SKM-1 (cell line): Measurements from ENCODE around the gene CHN1.
A peak's percentile ranks its signal among the peaks of the same experiment; 100 is the strongest.

Experiments
- DNase-seq: peaks from one replicate; lab custom pipeline; 2025; ENCODE audit not compliant: unreplicated experiment; lab: John Stamatoyannopoulos, UW

CHN1 gene

DNA sequence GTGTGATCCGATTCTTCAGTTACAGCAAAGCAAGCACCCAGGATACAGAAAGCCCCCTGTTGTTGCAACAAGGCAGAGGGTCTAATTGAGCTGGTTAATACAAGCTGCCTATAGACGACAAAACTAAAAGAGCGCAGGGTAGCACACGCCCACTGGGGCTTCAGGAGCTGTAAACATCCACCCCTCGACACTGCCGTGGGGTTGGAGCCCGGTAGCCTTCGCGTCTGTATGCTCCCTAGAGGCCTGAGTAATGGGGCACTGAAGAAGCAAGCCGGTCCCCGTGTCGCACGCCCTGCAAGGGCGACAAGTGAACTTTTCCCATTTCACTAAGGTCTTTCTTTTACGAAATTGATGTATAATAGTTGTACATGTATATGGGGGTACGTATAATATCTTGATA is 216.2 kb downstream of the CHN1 start:
- DNase-seq, result no peak

DNA sequence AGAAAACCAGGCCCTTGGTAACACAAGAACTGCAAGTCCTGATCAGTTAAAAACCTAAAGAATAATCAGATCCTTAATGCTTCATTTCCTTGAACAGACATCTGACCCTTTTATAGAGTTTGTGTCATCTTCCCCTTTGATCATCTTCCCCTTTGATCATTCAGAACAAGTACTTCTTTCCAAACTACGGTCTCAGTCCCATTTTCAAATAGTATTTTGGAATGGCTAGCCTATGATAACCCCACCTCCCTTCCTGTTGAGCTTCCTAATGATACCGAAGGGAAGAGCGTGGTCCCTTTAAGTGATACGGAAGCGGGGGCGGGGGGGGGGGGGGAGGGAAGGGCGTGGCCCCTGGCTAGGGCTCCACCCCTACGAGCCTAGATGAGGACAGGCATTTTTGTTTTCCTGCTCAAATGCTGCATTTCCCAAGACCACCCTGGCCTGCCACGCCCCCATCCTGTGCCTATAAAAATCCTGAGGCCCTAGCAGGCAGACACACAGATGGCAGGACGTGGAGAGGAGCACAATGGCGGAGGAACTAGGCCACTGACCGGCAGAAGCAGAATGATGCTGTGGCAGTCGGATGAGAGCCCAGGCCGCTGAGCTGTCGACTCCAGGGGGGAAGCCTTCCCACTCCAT is 216.8 kb downstream of the CHN1 start:
- DNase-seq, result no peak

DNA sequence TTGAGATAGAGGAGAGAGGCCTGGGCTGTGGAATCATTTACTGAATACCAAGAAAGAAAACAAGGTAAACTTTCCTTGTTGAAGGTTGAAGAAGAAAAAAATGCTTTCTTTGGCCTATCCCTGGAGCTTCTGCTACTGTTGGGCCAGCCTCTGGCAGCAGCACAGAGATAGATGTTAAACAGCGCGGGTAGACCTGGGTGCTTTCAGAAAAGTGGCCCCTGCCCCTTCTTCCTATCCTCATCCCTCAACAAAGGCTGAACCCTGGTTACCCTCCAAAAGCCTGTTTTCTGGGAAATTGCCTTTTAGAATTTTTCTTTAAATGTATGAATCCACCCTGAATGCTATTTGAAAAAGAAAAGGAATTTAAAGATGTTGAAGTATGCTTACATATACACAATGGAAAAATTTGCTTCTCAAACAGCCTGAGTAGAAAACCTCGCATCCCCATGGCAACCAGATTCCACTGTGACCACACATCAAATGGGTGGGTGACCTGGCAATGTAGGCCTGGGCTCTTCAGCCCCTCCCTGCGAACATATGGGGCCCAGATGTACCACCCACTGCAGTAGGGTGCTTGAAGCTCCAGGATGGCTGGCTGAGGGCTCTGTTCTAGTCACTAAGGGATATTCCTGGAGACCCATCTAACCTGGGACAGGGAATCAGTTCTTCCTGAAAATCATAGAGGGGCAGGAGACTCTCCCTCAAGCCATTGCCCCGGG is 217.5 kb downstream of the CHN1 start:
- DNase-seq, result no peak

DNA sequence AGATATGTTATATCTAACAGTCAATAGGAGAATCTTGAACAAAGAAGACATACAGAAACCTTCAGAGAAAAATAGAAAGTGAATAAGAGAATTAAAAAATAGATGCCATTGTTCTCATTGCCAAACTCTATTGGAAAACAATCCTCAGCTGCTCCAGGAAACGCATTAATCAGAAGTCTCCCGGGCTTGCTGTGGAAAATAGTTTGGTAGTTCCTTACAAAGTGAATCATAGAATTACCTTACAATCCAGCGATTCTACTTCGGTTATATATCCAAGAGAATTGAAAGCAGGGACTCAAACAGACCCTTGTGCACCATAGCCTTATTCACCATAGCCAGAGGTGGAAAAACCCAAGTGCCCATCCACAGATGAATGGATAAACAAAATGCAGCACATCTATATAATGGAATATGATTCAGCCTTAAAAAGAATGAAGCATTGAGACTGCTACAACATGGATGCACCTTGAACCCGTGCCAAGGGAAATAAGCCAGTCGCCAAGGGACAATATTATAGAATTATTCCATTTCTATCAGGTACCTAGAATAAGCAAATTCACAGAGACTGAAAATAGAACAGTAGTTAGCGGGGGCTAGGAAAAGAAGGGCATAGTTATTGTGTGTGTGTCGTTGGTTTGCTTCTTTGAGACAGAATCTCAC is 219.0 kb downstream of the CHN1 start:
- no peak for DNase-seq

DNA sequence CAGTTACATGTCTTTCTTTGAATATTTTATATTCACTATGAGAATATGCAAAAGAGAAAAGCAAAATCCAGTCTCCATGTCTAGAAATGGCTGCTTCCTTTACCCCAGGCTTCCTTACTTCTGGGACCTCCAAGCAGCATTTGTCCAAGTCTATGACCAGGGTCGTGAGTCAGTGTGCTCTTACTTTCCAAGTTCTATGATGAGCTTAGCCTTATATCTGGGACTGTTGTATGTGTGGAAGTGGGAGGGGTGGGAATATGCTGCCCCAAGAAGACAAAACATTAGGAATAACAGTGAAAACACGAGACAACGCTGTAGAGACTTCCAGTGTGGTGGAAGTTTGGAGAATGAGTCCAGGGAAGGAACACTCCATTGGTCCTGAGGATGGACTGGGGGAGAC is 219.7 kb downstream of the CHN1 start:
- no peak for DNase-seq

DNA sequence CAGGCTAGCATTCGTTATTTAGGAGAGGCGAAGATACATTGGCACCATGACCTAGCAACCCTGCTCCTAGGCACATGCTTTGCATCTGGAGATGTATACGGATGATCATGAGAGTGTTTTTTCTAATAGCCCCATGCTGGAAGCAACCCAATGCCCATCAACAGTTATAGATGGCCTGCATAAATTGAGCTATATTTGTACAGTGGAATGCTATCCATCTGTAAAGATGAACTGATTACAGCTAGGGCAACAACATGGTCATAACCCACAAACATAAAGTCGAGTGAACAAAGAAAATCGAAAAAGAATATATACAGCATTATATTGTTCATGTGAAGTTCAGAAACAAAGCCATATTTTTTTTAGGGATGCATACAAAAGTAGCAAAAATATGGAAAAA is 220.3 kb downstream of the CHN1 start:
- DNase-seq, result no peak

DNA sequence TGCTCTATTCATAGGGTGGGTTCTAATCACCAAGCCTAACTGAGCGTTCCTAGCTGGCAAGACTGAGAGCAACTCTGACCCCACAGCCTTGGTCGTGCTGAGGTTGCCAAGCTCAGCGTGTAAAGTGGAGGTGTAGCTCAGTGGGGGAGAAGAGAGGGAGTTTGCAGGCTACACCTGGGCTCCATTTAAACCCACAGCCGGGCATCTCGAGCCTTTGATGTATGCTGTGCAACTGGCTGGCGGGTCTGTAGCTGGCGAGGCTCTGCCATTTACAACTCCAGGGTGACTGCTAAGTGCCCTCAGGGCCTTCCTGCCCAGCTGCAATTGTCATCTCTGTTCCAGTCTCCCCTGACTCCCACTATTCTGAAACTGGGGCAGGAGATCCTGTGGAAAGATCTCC is 220.9 kb downstream of the CHN1 start:
- no peak for DNase-seq

DNA sequence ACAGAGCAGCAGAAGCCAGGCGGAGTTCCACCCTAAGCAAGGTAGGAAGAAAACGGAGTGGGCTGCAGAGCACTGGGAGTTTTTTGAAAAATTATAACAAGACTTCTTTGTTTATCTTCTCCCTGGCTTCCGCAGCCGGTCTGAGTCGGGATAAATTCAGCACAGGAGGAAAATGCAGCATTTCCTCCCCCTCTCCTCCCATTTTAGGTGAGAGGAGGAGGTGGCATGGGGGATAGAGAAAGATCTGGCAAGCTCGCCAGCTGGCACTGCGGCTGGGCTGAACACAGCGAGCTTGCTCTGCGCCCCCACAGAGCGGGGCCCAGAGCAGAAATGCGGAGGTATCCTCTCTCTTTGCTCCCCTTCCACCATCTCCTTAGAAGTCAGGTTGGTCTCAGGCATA is 223.2 kb downstream of the CHN1 start:
- DNase-seq, result no peak

DNA sequence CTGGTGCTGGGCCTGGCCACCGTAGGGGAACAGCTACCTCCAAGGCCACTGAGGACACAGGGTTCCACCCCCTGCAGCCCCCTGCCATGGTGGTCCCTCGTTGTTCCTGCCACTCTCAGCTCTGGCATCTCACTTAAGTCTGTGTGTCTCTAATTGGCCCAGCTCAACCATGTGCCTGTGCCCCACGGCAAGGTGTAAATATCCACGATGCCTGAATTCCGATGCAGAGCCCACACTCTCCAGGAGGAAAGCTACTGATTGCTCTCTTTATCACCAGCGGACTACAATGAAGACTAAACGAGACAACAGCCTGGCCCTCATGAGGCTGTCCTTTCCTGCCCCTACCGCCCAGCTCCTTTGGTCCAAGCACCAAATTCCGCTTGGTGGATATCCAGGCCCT is 223.9 kb downstream of the CHN1 start:
- no peak for DNase-seq

DNA sequence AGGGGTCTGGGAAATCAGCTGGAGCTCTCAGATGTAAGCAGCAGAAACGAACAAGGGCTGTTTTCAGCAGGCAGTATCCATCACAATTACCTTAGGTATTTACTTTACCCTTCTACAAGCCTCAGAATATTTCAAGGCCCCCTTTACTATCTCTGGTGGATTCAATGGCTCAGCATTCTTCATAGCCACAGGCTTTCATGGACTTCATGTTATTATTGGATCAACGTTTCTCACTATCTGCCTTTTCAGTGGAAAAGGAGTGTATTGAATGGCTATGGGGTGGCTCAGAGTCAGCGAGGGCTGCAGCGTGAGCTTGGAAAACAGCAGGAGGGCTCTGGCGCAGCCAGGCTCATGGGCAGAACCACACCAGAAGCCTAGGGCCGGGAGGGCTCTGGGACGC is 224.3 kb downstream of the CHN1 start:
- no peak for DNase-seq

DNA sequence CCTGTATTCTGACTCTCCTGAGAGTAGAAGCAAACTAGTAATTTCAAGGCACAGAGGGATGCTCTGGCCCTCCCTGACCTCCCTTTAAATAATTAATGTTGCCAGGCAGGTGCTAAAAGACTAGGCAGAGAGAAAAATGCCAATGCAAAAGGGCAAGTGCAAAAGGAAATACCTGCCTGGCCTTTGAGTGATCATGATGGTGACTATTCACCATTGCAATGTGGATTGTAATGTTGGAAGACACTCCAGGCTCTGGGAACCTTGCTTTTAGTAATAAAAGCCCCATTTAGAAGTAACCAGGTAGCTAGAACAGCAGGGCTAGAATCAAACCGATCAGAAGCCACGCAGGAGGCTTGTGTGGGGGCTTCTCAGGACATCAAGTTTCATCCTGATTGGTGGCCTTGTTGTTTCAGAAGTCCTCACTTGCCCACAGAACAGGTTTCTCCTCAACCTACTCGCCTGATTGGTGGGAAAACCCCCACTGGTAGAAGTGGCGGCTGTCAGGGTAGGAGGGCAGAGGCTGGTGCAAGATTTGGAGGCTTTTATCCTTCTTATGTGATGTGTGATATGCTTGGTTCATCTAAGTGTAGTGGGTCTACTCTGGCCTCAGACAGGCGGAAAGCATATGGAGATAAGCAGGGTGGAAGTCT is 224.9 kb downstream of the CHN1 start:
- no peak for DNase-seq

DNA sequence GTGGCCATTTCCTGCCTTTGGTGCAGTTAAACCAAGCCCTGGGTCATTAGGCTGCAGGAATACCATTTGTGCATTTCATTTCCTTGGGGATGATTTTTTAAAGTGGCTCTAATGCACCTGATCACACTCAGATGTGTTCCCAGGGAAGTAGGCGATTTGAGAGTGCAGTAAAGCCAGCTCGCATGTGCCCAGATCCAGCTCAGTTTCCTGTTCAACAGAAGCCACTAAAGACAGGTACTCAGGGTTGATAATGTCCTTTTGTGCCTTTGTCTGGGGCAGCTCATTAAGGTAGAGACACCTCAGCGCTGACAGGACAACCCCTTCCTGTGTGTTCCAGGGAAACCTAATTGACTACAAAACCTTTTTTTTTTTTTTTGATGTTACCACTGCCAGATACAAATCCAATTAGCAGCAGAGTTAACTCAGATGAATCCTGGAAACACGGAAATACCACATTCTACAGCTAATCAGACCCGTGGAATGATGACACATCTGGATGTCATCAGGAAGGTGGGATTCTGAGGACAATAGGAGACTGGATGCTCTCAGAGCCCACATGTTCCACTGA is 225.7 kb downstream of the CHN1 start:
- DNase-seq, result no peak

DNA sequence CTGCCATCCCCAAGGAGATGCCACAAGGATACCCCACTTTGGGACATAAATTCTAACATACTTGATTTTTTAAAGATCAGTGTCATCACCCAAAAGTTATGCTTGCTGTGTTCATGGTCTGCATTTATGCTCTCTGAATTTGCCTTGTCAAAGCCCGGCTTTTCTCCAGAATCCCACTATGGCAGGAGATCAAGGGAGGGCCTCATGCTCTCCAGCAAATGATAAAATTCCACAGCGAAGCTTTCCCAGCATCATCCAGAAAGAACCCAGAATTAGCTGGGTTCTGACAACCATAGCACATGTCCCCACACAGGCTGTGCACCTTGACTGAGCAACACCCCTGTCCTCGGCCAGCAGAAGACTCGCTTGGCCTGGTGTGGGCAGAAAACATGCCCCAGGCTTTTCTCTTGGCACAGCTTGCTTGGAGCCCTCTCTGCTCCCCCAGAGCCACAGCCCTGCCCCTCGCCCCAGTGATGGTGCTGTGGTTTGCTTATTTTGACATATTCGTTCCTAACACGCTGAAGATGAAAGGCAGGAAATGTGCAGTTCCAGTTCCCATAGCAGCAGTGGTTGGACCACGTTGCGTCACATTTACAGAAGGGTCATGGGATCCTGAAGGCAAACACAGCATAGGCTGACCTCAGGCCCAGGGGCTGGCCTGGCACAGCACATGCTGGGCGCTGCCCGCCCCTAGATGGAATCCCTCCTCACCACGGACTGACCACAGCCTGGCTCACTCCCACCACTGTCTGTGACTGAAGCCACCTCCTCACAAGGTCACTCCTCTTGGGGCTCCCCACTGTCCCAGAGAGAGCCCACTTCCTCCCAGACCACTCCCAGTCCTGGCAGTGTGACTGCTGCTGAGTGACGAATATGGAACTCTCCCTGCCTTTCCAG is 226.8 kb downstream of the CHN1 start:
- DNase-seq, result peak; percentile 43

DNA sequence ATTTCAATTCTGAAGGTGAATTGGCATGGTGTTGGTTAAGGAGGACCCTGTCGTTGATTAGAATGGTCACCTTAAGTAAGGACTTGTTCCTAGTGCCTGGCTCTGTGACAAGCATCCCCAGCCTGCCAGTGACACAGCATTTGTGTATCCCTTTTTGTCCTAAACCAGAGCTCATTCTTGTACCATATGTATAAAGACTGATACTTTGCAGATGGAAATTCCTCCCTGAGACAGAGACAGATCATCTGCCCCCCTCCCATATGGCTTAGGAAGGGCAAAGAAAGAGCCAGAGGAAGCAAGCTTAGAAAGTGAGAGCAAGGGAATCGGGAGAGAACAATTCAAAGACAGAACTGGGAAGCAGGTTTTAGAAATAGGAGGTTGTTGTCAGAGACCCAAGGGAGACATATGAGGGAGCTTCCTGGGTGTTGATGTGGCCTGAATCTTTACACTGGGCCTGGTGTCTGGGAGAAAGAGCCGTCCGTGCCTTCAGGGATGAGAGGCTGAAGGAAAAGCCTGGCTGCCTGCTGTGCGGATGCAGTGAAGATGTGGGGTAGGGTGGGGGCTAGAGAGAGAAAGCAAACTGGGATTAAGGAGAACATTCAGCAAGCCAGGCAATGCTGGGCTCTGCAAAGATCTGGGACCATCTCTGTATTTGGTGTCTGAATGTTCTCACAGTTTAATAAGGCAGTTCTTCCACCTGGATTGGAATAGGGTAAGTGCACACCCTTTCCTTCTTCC is 227.7 kb downstream of the CHN1 start:
- DNase-seq, result no peak

DNA sequence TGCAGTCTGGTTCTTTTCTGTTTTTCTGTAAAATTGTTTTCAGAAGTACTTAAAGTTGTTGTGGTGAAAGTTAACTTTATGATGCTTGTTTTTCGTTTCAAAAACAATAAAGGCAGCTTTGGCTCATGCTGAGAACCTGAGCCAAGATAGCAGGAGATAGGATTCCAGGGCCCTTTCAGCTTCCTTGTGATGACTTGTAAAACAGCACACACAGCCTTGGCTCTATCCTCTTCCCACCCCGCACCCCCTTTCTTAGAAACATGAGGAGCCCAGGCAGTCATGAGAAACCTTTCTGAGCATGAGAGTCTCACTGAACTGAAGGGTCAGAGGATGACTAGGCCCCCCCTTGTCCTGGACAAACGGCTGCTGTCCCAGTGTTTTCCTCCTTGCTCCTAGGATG is 228.5 kb downstream of the CHN1 start:
- DNase-seq, result no peak

DNA sequence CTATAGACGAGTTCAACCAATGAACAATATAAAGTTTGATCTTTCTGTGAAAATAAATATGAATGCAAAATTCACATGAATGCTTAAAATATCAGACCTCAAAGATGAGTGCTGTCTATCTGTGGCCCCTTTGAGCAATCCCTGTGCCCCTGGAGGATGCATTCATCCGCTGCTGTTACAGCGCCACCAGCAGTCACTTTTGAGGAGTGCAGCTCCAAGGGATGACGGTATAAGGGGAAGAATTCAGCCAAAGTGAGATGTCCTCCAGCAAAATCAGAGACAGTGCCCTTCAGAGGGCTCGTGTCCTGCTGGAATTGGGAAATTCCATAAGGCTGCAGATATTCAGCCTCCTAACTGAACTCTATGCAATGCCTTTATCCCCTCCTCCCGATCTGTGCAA is 229.0 kb downstream of the CHN1 start:
- DNase-seq, result no peak

DNA sequence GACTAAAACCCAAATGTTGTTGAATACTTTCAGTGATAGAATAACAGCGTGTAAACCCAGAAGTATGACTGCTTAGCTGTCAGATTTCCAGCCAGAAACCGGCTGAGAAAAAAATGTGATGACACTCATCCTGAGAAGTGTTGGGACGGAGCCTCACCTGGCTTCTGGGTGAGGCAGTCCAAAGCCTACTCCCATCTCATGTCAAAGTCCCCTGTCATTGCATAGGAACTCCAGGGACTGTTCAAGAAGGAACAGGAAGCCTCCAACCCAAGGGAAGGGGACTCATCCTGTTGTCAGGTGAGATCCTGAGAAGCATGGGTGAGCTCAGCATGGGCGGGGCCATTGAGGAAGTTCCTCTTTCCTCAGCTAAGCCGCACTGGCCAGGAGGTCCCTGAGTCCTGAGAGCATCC is 229.6 kb downstream of the CHN1 start:
- no peak for DNase-seq

DNA sequence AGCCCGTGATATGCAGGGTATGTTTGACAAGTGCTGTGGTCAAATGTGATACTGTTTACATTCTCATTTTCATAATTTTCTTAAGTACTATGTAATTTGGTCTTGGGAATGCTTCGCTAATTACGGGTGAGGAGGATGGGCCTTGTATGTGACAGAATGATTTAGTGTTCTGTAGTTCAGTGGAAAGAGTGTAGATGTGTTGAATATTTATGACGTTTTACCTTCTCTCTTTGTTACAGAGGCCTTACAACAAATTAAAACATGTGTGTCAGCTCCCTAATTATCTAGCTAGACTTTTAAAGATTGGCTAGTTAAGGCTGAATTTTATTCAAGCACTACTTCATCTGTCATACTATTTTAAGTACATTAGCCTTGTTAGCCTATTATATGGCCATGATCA is 230.3 kb downstream of the CHN1 start:
- no peak for DNase-seq

DNA sequence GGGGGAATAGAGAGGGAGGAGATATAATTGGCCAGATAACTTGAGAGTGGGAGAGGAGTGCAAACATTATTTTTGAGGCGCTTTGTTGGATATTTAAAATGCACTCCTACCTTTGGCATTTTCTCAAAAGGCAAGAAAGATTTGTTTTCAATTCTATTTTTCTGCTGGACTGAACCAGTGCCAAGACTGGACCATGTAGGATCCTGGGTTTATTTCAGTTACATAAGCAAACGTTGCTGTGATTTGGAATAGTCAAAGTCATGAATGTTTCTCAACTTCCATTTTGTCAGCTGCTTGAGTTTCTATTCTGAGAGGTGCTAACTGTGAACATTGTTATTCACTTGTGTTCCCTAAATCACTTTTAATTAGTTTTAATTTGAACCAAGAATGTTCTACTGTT is 232.0 kb downstream of the CHN1 start:
- DNase-seq, result no peak

DNA sequence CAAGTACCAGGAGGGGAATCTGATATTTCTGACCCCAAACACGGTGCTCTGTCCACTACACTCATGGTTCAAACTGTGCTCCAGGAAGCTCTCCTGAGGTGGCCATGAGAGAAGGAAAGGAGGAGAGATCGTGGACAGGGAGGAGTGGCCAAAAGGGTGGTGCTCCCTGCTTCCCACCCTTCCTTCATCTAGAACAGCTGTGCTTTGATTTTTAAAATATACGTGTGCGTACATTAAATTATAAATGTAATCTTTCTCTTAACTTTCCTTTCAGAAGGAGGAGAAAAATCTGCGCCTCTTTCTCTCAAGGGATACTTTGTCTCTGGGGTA is 232.7 kb downstream of the CHN1 start:
- no peak for DNase-seq
